H1 (cell line): ENCODE measurements around the gene EVPL. TPM values are rescaled to one million over a fixed set of nuclear protein-coding genes. Genes with fewer than 3 reads are reported as not detected.

Experiments used
- CBX8 ChIP-seq: fragments of 300-800, 300-1000 bp; sonication (generic); IDR thresholded peaks from 2 replicates; pipeline ENCODE4 v1.7.1; 2016; ENCODE audit warnings: low read depth, low read length, borderline replicate concordance
- CEBPB ChIP-seq: IDR thresholded peaks from 2 replicates; pipeline ENCODE4 v1.6.1; 2012; ENCODE audit warnings: low read depth, low read length
- EP300 ChIP-seq, 2 experiments: IDR thresholded peaks; 1 replicate in 1 of 2; 2 replicates in 1 of 2; pipeline ENCODE4 v1.6.1; 2011 to 2012; ENCODE audit warnings: low read depth in 2 of 2, low read length in 2 of 2, mild to moderate bottlenecking in 2 of 2, borderline replicate concordance in 1 of 2, inconsistent platforms in 1 of 2, moderate library complexity in 1 of 2
- EZH2 ChIP-seq: fragments of 200-600 bp; sonication (generic); IDR thresholded peaks from 2 replicates; pipeline ENCODE4 v1.7.1; 2012; ENCODE audit warnings: low read depth, mild to moderate bottlenecking, moderate library complexity, low read length, inconsistent platforms; ENCODE audit not compliant: severe bottlenecking
- POU5F1 ChIP-seq: IDR thresholded peaks from 2 replicates; pipeline ENCODE4 v1.6.1; 2011; ENCODE audit warnings: low read depth, mild to moderate bottlenecking, low read length, moderate library complexity
- SIX5 ChIP-seq: IDR thresholded peaks from 2 replicates; pipeline ENCODE4 v1.6.1; 2011; ENCODE audit warnings: mild to moderate bottlenecking, low read depth, low read length
- SRF ChIP-seq: IDR thresholded peaks from 2 replicates; pipeline ENCODE4 v1.6.1; 2011; ENCODE audit warnings: mild to moderate bottlenecking, low read depth, low read length, moderate library complexity
- TAF7 ChIP-seq: optimal IDR thresholded peaks from 2 replicates; pipeline ENCODE3; 2011; ENCODE audit warnings: low read depth, mild to moderate bottlenecking, inconsistent platforms, low read length, moderate library complexity, borderline replicate concordance
- TCF12 ChIP-seq: IDR thresholded peaks from 2 replicates; pipeline ENCODE4 v1.6.1; 2011; ENCODE audit warnings: low read depth, mild to moderate bottlenecking, low read length
- polyA plus RNA-seq, 7 experiments: library from polyadenylated mRNA; depleted of rRNA in 3 of 7; stranded (reverse) in 5 of 7; unstranded in 2 of 7; fragments of >200 nt in 5 of 7; fragments of 200-250 nt in 2 of 7; gene quantifications; 1 replicate in 5 of 7; 2 replicates in 1 of 7; 4 replicates in 1 of 7; pipeline versions ENCODE4 v1.2.1 to v1.2.3, GENCODE V29; 2011 to 2013; ENCODE audit warnings: missing spikeins in 2 of 7, mixed read lengths in 2 of 7
- total RNA-seq: library from RNA; stranded (reverse); fragmentation: NEBNext Ultra II Directional; extraction: Animal tissue kit (Norgen Biotek cat#: 25700); gene quantifications from 2 replicates; pipeline ENCODE4 v1.2.1, GENCODE V29; 2021
- TF ChIP-seq, protein P1 (sequence below): fragments of 300-600 bp; sonication (generic); IDR thresholded peaks from 2 replicates; pipeline ENCODE4 v1.7.1; 2012; ENCODE audit warnings: low read length, moderate library complexity, mild to moderate bottlenecking, inconsistent platforms; ENCODE audit not compliant: insufficient replicate concordance

The EVPL gene
- total and polyA plus RNA-seq, 2 of the 8 experiments (the other 6 are each of a cell fraction or from before 2014, with no cell fraction given) = 0.20 to 0.99 TPM

DNA sequence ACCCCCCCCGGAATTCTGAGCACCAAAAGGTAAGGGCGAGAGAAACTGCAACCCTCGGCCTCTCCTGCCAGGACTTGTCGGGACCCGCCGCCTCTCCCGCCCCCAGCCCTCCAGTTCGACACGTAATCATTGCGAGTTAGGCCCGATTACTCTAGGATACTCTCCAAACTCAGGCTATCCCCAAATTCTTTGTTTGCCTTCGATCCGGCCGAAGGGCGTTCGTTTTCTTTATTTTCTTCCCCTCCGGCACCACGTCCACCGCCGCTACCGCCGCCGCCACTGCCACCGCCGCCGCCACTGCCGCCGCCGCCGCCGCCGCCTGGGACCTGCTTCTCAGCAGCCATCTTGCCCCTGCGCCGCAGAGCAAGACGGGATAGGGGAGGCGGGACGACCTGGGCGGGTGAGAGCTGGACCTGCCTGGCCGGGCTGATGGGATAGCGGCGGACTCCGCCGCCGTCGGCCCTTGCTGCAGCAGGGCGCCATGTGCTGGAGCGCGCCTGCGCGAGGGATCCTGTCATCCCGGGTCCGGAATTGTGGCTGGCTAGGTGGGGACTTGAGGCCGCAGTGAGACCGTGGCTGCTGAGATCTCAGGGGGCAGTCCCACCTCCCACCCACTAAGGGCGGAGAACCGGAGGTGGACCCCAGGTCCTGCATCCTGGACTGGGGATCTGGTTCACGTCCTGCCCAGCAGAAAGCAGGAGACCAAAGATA, 45.2 kb upstream of the EVPL start, which contains the start of gene SRP68 (continued):
- TF ChIP-seq SRF (no peak), EZH2 (no peak), CEBPB (no peak), POU5F1 (no peak), SIX5 (no peak), EP300 (IDR thresholded peaks at IDR 0.05; ENCODE audit: borderline replicate concordance in 1 of 2, low read depth in 2 of 2, low read length in 2 of 2) (peak in 1 of 2 experiments; percentile 67; a peak in 2 of 3 replicates), TAF7 (peak; percentile 80), TCF12 (no peak), CBX8 (no peak)
- TF ChIP-seq, protein P1, sequence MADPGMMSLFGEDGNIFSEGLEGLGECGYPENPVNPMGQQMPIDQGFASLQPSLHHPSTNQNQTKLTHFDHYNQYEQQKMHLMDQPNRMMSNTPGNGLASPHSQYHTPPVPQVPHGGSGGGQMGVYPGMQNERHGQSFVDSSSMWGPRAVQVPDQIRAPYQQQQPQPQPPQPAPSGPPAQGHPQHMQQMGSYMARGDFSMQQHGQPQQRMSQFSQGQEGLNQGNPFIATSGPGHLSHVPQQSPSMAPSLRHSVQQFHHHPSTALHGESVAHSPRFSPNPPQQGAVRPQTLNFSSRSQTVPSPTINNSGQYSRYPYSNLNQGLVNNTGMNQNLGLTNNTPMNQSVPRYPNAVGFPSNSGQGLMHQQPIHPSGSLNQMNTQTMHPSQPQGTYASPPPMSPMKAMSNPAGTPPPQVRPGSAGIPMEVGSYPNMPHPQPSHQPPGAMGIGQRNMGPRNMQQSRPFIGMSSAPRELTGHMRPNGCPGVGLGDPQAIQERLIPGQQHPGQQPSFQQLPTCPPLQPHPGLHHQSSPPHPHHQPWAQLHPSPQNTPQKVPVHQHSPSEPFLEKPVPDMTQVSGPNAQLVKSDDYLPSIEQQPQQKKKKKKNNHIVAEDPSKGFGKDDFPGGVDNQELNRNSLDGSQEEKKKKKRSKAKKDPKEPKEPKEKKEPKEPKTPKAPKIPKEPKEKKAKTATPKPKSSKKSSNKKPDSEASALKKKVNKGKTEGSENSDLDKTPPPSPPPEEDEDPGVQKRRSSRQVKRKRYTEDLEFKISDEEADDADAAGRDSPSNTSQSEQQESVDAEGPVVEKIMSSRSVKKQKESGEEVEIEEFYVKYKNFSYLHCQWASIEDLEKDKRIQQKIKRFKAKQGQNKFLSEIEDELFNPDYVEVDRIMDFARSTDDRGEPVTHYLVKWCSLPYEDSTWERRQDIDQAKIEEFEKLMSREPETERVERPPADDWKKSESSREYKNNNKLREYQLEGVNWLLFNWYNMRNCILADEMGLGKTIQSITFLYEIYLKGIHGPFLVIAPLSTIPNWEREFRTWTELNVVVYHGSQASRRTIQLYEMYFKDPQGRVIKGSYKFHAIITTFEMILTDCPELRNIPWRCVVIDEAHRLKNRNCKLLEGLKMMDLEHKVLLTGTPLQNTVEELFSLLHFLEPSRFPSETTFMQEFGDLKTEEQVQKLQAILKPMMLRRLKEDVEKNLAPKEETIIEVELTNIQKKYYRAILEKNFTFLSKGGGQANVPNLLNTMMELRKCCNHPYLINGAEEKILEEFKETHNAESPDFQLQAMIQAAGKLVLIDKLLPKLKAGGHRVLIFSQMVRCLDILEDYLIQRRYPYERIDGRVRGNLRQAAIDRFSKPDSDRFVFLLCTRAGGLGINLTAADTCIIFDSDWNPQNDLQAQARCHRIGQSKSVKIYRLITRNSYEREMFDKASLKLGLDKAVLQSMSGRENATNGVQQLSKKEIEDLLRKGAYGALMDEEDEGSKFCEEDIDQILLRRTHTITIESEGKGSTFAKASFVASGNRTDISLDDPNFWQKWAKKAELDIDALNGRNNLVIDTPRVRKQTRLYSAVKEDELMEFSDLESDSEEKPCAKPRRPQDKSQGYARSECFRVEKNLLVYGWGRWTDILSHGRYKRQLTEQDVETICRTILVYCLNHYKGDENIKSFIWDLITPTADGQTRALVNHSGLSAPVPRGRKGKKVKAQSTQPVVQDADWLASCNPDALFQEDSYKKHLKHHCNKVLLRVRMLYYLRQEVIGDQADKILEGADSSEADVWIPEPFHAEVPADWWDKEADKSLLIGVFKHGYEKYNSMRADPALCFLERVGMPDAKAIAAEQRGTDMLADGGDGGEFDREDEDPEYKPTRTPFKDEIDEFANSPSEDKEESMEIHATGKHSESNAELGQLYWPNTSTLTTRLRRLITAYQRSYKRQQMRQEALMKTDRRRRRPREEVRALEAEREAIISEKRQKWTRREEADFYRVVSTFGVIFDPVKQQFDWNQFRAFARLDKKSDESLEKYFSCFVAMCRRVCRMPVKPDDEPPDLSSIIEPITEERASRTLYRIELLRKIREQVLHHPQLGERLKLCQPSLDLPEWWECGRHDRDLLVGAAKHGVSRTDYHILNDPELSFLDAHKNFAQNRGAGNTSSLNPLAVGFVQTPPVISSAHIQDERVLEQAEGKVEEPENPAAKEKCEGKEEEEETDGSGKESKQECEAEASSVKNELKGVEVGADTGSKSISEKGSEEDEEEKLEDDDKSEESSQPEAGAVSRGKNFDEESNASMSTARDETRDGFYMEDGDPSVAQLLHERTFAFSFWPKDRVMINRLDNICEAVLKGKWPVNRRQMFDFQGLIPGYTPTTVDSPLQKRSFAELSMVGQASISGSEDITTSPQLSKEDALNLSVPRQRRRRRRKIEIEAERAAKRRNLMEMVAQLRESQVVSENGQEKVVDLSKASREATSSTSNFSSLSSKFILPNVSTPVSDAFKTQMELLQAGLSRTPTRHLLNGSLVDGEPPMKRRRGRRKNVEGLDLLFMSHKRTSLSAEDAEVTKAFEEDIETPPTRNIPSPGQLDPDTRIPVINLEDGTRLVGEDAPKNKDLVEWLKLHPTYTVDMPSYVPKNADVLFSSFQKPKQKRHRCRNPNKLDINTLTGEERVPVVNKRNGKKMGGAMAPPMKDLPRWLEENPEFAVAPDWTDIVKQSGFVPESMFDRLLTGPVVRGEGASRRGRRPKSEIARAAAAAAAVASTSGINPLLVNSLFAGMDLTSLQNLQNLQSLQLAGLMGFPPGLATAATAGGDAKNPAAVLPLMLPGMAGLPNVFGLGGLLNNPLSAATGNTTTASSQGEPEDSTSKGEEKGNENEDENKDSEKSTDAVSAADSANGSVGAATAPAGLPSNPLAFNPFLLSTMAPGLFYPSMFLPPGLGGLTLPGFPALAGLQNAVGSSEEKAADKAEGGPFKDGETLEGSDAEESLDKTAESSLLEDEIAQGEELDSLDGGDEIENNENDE = no peak
